ENCODE data around the gene VPS50. TPM values are rescaled to one million over a fixed set of nuclear protein-coding genes. Genes with fewer than 3 reads are reported as not detected.
"Not testable (repeated sequence)": the region's sequence is repeated elsewhere in the genome, so short reads cannot be mapped to it uniquely, and the experiment has no call there.

Gene VPS50
- total RNA-seq, 6 donors from 2014 or later, result 8.3 to 30.4 (median 21.9) TPM

- H3K27me3 ChIP-seq, result no peaks in the 10 kb centered on the region
- DNase-seq (no peak), ATAC-seq (ENCODE audit: low FRiP score in 2 of 2) (no peak)
- 66 to 76% methylated on average over 3 of the region's 3 CpGs for WGBS, 2 donors
- no peaks in the 10 kb centered on the region for H3K4me1 ChIP-seq
- H3K9me3 ChIP-seq, result no peaks in the 10 kb centered on the region
- no peak overlapping the region for H3K4me3 ChIP-seq
- TF ChIP-seq EP300 (IDR thresholded peaks at IDR 0.05) (no peak), POLR2A (IDR thresholded peaks at IDR 0.05) (no peak), POLR2AphosphoS5 (IDR thresholded peaks at IDR 0.05) (no peak)
- TF ChIP-seq, protein P1, sequence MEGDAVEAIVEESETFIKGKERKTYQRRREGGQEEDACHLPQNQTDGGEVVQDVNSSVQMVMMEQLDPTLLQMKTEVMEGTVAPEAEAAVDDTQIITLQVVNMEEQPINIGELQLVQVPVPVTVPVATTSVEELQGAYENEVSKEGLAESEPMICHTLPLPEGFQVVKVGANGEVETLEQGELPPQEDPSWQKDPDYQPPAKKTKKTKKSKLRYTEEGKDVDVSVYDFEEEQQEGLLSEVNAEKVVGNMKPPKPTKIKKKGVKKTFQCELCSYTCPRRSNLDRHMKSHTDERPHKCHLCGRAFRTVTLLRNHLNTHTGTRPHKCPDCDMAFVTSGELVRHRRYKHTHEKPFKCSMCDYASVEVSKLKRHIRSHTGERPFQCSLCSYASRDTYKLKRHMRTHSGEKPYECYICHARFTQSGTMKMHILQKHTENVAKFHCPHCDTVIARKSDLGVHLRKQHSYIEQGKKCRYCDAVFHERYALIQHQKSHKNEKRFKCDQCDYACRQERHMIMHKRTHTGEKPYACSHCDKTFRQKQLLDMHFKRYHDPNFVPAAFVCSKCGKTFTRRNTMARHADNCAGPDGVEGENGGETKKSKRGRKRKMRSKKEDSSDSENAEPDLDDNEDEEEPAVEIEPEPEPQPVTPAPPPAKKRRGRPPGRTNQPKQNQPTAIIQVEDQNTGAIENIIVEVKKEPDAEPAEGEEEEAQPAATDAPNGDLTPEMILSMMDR (IDR thresholded peaks at IDR 0.05), result no peak
- H3K27ac ChIP-seq, result no peak overlapping the region
- peaks cover 0 to 12% (median 0%) of the 10 kb centered on the region in 4 donors for H3K36me3 ChIP-seq
These were observed 99.5 kb downstream of the VPS50 start for GRCh38 chr7:93331706-93332105.

GRCh38 chr7:93332172-93332571 lies 100.0 kb downstream of the VPS50 start:
- TF ChIP-seq EP300 (IDR thresholded peaks at IDR 0.05), result no peak
- TF ChIP-seq POLR2A (IDR thresholded peaks at IDR 0.05), result no peak
- no peak for TF ChIP-seq POLR2AphosphoS5 (IDR thresholded peaks at IDR 0.05)
- TF ChIP-seq, protein P1 (IDR thresholded peaks at IDR 0.05), result no peak
- 89 to 93% methylated on average over 2 of the region's 2 CpGs for WGBS, 2 donors
- no peaks in the 10 kb centered on the region for H3K4me1 ChIP-seq
- DNase-seq (no peak), ATAC-seq (ENCODE audit: low FRiP score in 2 of 2) (no peak)
- no peaks in the 10 kb centered on the region for H3K9me3 ChIP-seq
- no peaks in the 10 kb centered on the region for H3K27me3 ChIP-seq
- H3K27ac ChIP-seq, result no peak overlapping the region
- no peak overlapping the region for H3K4me3 ChIP-seq
- H3K36me3 ChIP-seq, result peaks cover 0 to 12% (median 0%) of the 10 kb centered on the region in 4 donors

DNA sequence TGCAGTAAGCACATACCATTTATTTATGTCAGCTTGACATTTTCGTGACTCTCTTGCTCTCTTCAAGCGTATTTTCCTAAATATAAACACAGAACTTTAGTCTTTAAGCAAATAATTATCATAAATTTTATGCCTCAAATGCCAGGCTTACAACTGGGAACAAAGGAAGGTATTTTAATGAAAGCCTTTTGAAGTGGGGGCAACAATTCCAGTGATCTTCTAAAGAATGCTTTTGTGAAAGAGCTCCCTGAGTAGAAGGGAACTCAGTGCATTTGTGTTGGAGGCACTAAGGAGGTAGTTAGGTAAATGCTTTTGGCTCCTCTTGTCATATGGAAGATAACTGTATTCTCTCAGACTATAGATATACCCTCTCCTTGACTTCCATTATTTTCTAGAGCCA lies 104.9 kb downstream of the VPS50 start:
- no peaks in the 10 kb centered on the region for H3K9me3 ChIP-seq
- no peak for DNase-seq
- ATAC-seq (ENCODE audit: low FRiP score in 2 of 2), result no peak
- 88 to 95% methylated on average over 2 of the region's 2 CpGs for WGBS, 2 donors
- TF ChIP-seq POLR2A (IDR thresholded peaks at IDR 0.05) (no peak), POLR2AphosphoS5 (IDR thresholded peaks at IDR 0.05) (no peak), EP300 (IDR thresholded peaks at IDR 0.05) (no peak)
- TF ChIP-seq, protein P1 (IDR thresholded peaks at IDR 0.05), result no peak
- peaks cover 0 to 26% (median 5%) of the 10 kb centered on the region in 4 donors for H3K36me3 ChIP-seq
- H3K4me3 ChIP-seq, result no peak overlapping the region
- H3K4me1 ChIP-seq, result no peaks in the 10 kb centered on the region
- no peaks in the 10 kb centered on the region for H3K27me3 ChIP-seq
- H3K27ac ChIP-seq, result no peak overlapping the region

- DNase-seq; H3K4me3 ChIP-seq; H3K27ac ChIP-seq; H3K9me3 ChIP-seq; H3K27me3 ChIP-seq; ATAC-seq (ENCODE audit: low FRiP score in 2 of 2); H3K4me1 ChIP-seq: not testable (repeated sequence)
- H3K36me3 ChIP-seq, result peaks cover 0 to 16% (median 6%) of the 10 kb centered on the region in 4 donors
- WGBS, 2 donors, result 98% methylated on average over 12 of the region's 13 CpGs; no CpG with 5 or more reads in 1 of the 2 donors
These were observed 110.0 kb downstream of the VPS50 start for GRCh38 chr7:93342178-93342577.

- no peak overlapping the region for H3K27ac ChIP-seq
- 92 to 100% methylated on average over 2 of the region's 2 CpGs for WGBS, 2 donors
- no peak overlapping the region for H3K4me3 ChIP-seq
- no peaks in the 10 kb centered on the region for H3K9me3 ChIP-seq
- no peak for DNase-seq
- TF ChIP-seq POLR2AphosphoS5 (IDR thresholded peaks at IDR 0.05) (no peak), POLR2A (IDR thresholded peaks at IDR 0.05) (no peak), EP300 (IDR thresholded peaks at IDR 0.05) (no peak)
- TF ChIP-seq, protein P1 (IDR thresholded peaks at IDR 0.05), result no peak
- no peaks in the 10 kb centered on the region for H3K4me1 ChIP-seq
- peaks cover 0 to 26% (median under 1%) of the 10 kb centered on the region in 4 donors for H3K36me3 ChIP-seq
- ATAC-seq (ENCODE audit: low FRiP score in 2 of 2), result no peak
- H3K27me3 ChIP-seq, result no peaks in the 10 kb centered on the region
These were observed 118.2 kb downstream of the VPS50 start for GRCh38 chr7:93350338-93350737.
